Right lobe of liver (tissue), 6 donors: ENCODE data around the gene STAP2. TPM values are rescaled to one million over a fixed set of nuclear protein-coding genes. Genes with fewer than 3 reads are reported as not detected.
A peak's percentile ranks its signal among the peaks of the same experiment; 100 is the strongest.

Experiments used
- ATAC-seq, 4 donors: fragments of 200-7000 bp; cut with Tn5 transposase; one replicate each; pipeline ENCODE4 v1.9.1; 2020; ENCODE audit warnings: mild to moderate bottlenecking in 4 of 4, moderate library complexity in 4 of 4
- DNase-seq, 3 donors: peaks; one replicate each; pipeline ENCODE4 v3.0.0-alpha.2; 2020
- H3K27ac ChIP-seq, 3 donors: fragments of 200-600 bp; one replicate each; pipeline ENCODE4 v1.8.0; 2022
- H3K27me3 ChIP-seq, 2 donors: fragments of 200-600 bp; one replicate each; pipeline ENCODE4 v1.8.0; 2022
- H3K36me3 ChIP-seq, 4 donors: fragments of 200-600 bp; sonication (generic) in 1 of 4; one replicate each; pipeline versions ENCODE4 v1.5.1 to v1.8.0; 2017 to 2022; ENCODE audit warnings: control low read depth in 1 of 4
- H3K4me1 ChIP-seq, 4 donors: fragments of 200-600 bp; sonication (generic) in 1 of 4; one replicate each; pipeline versions ENCODE4 v1.5.1 to v1.8.0; 2017 to 2022; ENCODE audit warnings: control low read depth in 1 of 4
- H3K4me3 ChIP-seq, 3 donors: fragments of 200-600 bp; one replicate each; pipeline ENCODE4 v1.8.0; 2022
- H3K9me3 ChIP-seq, 4 donors: fragments of 200-600 bp; sonication (generic) in 1 of 4; one replicate each; pipeline versions ENCODE4 v1.5.1 to v1.8.0; 2017 to 2022; ENCODE audit warnings: control low read depth in 1 of 4
- CTCF ChIP-seq, 4 donors: fragments of 200-600 bp in 3 of 4; fragments of 450-650 bp in 1 of 4; IDR thresholded peaks; one replicate each; pipeline versions ENCODE4 v1.5.1 to v1.8.0; 2016 to 2022; ENCODE audit warnings: antibody characterized with exemption in 4 of 4, mild to moderate bottlenecking in 2 of 4
- POLR2A ChIP-seq: fragments of 450-650 bp; IDR thresholded peaks from one replicate; pipeline ENCODE4 v1.6.1; 2017; ENCODE audit warnings: antibody characterized with exemption, mild to moderate bottlenecking
- WGBS: methylation state at CpG from one replicate; pipeline ENCODE4 v1.1.6; 2018; ENCODE audit warnings: low coverage, low lambda C conversion rate; ENCODE audit not compliant: insufficient coverage; ENCODE audit errors: missing lambda C conversion rate; 5-methylcytosine and 5-hydroxymethylcytosine counted together
- intact Hi-C, 2 donors: fragments of 100-400 bp; cut with DNase I; formaldehyde crosslinking; loops; one replicate each; pipeline versions ENCODE4 v1.11.2 to v1.14.1; 2022
- total RNA-seq, 6 experiments: library from RNA; depleted of rRNA in 2 of 6; stranded (reverse); fragments of >200 nt in 2 of 6; fragmentation: NEBNext Ultra II Directional in 3 of 6; extraction: Animal tissue kit (Norgen Biotek cat#: 25700) in 3 of 6; gene quantifications; one replicate each; pipeline versions ENCODE4 v1.1.0 to v1.2.4, GENCODE V29; 2016 to 2023
- donor health status: DM: no; HTN: yes; CAD: no.
- donor health status: DM: no; HTN: no; CAD: no.
- donor health status: DM: no; HTN: no; CAD: no.
- donor health status: DM: no; HTN: yes; CAD: no.
- donor health status: DM: no; HTN: yes; CAD: no.

The STAP2 gene
- total RNA-seq, 6 experiments from 2014 or later, result 21.4 to 51.5 (median 43.0) TPM

DNA sequence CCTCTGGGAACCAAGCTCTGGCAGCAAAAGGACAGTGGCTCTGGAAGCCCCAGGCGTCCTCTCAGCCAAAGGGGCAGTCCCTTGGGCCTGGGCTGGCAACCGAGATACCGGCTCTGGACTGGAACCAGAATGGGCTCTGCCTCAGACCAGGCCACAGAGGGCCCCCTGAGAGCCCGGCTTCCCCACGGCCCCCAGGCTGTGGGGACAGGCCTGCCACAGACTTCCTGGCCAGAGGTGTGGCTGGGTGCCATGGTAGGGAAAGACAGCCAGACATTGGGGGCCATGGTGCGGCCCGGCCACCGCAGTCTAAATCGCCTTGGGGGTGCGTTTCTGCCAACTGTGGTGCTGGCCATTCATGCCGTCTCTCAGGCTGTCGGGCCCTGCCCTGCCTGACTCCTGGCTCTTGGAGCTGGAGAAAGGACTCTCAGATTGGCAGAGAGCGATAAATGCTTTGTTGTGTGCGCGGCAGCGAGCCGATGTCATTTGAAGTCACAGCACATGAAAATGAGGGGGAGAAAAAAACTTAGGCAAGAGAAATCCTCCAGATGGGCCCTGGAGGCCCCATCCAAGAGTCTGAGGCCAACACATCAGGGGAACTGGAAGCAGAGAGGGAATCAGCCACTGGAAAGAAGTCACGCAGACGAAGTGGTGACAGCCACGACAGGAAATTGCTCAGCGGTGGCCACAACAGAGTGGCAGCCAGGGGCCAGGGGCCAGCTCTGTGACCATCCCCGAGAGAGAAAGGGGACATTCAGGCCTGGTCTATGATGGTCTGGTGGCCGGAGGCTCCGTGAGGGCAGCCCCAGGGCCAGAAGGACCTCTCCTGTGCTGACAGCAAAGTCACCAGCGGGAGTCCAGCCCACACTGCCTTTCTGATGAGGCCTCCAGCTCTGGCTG, 35.2 kb upstream of the STAP2 start:
- H3K27ac ChIP-seq, result peak overlapping the region; percentile 52 to 79 (median 60)
- no peak for TF ChIP-seq POLR2A
- no peak for TF ChIP-seq CTCF (IDR thresholded peaks at IDR 0.05)
- no peak overlapping the region for H3K4me3 ChIP-seq
- H3K36me3 ChIP-seq, result peaks cover 0 to 6% (median 0%) of the 10 kb centered on the region in 4 donors
- ATAC-seq (peak; percentile 2 to 35 (median 14)), DNase-seq (peak in 1 of 3 donors; percentile 68)
- WGBS, result 68% methylated on average over 5 of the region's 25 CpGs
- intact Hi-C loops, result no loop called here
- no peaks in the 10 kb centered on the region for H3K9me3 ChIP-seq
- H3K4me1 ChIP-seq, result peaks cover 0 to 41% (median 13%) of the 10 kb centered on the region in 4 donors
- H3K27me3 ChIP-seq, result no peaks in the 10 kb centered on the region

- intact Hi-C loops, result no loop called here
- no peak for DNase-seq
- WGBS, result 69% methylated on average over 6 of the region's 8 CpGs
- Histone ChIP-seq H3K36me3 (peaks cover 0 to 6% (median 0%) of the 10 kb centered on the region in 4 donors), H3K4me1 (peaks cover 0 to 44% (median 13%) of the 10 kb centered on the region in 4 donors), H3K4me3 (no peak overlapping the region), H3K27me3 (no peaks in the 10 kb centered on the region), H3K27ac (peak overlapping the region in 1 of 3 donors; percentile 79), H3K9me3 (no peaks in the 10 kb centered on the region)
- no peak for ATAC-seq
- TF ChIP-seq CTCF (IDR thresholded peaks at IDR 0.05), result no peak
Measured at GRCh38 chr19:4373013-4373367, 34.4 kb upstream of the STAP2 start.

- H3K36me3 ChIP-seq, result peaks cover 0 to 6% (median 0%) of the 10 kb centered on the region in 4 donors
- no peak overlapping the region for H3K27ac ChIP-seq
- no peak for ATAC-seq
- H3K27me3 ChIP-seq, result no peaks in the 10 kb centered on the region
- TF ChIP-seq CTCF (IDR thresholded peaks at IDR 0.05) (no peak), POLR2A (no peak)
- no peaks in the 10 kb centered on the region for H3K9me3 ChIP-seq
- H3K4me3 ChIP-seq, result no peak overlapping the region
- peaks cover 0 to 44% (median 15%) of the 10 kb centered on the region in 4 donors for H3K4me1 ChIP-seq
- intact Hi-C loops, result no loop called here
- DNase-seq, result no peak
- 75% methylated on average over 16 of the region's 22 CpGs for WGBS
Measured at GRCh38 chr19:4372165-4373012, 33.8 kb upstream of the STAP2 start.

- Histone ChIP-seq H3K27me3 (no peaks in the 10 kb centered on the region), H3K36me3 (peaks cover 0 to 6% (median 0%) of the 10 kb centered on the region in 4 donors), H3K4me3 (no peak overlapping the region), H3K9me3 (no peaks in the 10 kb centered on the region), H3K27ac (no peak overlapping the region), H3K4me1 (peaks cover 0 to 44% (median 15%) of the 10 kb centered on the region in 4 donors)
- WGBS, result 76% methylated on average over 11 of the region's 31 CpGs
- intact Hi-C loops, result no loop called here
- TF ChIP-seq POLR2A (no peak), CTCF (IDR thresholded peaks at IDR 0.05) (no peak)
- peak in 2 of 3 donors; percentile 19 to 52 for DNase-seq
- no peak for ATAC-seq
Measured at GRCh38 chr19:4371247-4372164, 32.9 kb upstream of the STAP2 start.
